HL-60 (cell line): ENCODE results near the gene TBX5.

Experiments
- DNase-seq, 2 experiments: peaks; one replicate each; pipeline ENCODE4 v3.0.0-alpha.2; 2010 to 2020; ENCODE audit warnings: low read depth in 1 of 2, low spot score in 1 of 2
- H3K27ac ChIP-seq: fragments of 250-450 bp; sonication (Bioruptor Pico); replicated peaks from 2 replicates; pipeline ENCODE4 v1.5.1; 2020; ENCODE audit warnings: mild to moderate bottlenecking, moderate library complexity
- H3K27me3 ChIP-seq: fragments of 250-450 bp; sonication (Bioruptor Pico); 2 replicates; pipeline ENCODE4 v1.5.1; 2021; ENCODE audit warnings: mild to moderate bottlenecking, moderate library complexity; ENCODE audit not compliant: insufficient read depth, poor library complexity, severe bottlenecking
- H3K4me3 ChIP-seq: replicated peaks from 2 replicates; pipeline ENCODE4 v1.5.1; 2011; ENCODE audit warnings: mild to moderate bottlenecking, control low read depth, low read length; ENCODE audit not compliant: insufficient read depth
- CTCF ChIP-seq: IDR thresholded peaks from one replicate; pipeline ENCODE4 v1.5.1; 2011; ENCODE audit warnings: low read length, control low read depth, inconsistent platforms; ENCODE audit not compliant: insufficient read depth
- GABPA ChIP-seq: IDR thresholded peaks from 2 replicates; pipeline ENCODE4 v1.6.1; 2012; ENCODE audit warnings: low read depth
- POLR2AphosphoS5 ChIP-seq: IDR thresholded peaks from 2 replicates; pipeline ENCODE4 v1.6.1; 2012; ENCODE audit warnings: low read depth
- REST ChIP-seq: IDR thresholded peaks from 2 replicates; pipeline ENCODE4 v1.6.1; 2012; ENCODE audit warnings: low read depth; ENCODE audit not compliant: insufficient replicate concordance
- SPI1 ChIP-seq: IDR thresholded peaks from 2 replicates; pipeline ENCODE4 v1.6.1; 2012; ENCODE audit warnings: low read depth, mild to moderate bottlenecking, borderline replicate concordance

The TBX5 gene

GRCh38 chr12:114327765-114328164 is 78.2 kb downstream of the TBX5 start:
- no peak overlapping the region for H3K27ac ChIP-seq
- no peaks in the 10 kb centered on the region for H3K27me3 ChIP-seq
- DNase-seq: no peak
- TF ChIP-seq CTCF (no peak), SPI1 (no peak), REST (no peak), GABPA (no peak), POLR2AphosphoS5 (no peak)
- no peak overlapping the region for H3K4me3 ChIP-seq

DNA sequence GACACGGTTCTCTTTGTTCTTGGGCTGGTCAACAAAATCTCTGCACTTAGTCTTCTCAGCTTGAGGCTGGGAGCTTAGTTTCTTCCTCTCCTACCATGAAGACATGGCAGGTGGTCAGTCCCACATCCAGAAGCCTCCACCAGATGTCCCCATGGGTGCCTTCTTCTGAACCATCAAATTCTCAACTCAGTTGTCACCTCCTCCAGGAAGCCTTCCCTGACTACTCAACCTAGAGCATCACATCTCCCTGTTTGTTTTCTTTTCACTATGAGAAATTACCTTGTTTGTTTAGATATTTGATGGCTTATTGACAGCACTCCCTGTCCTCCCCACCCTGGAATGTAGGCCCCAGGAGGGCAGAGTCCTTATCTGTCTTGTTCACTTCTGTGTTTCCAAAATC is 84.4 kb downstream of the TBX5 start:
- Histone ChIP-seq H3K4me3 (no peak overlapping the region), H3K27me3 (no peaks in the 10 kb centered on the region), H3K27ac (no peak overlapping the region)
- no peak for DNase-seq
- TF ChIP-seq POLR2AphosphoS5 (no peak), SPI1 (no peak), CTCF (no peak), REST (no peak), GABPA (no peak)

GRCh38 chr12:114320968-114321367 is 85.0 kb downstream of the TBX5 start:
- Histone ChIP-seq H3K27ac (no peak overlapping the region), H3K4me3 (no peak overlapping the region), H3K27me3 (no peaks in the 10 kb centered on the region)
- DNase-seq: no peak
- TF ChIP-seq POLR2AphosphoS5: no peak
- TF ChIP-seq GABPA: no peak
- no peak for TF ChIP-seq CTCF
- no peak for TF ChIP-seq SPI1
- TF ChIP-seq REST: no peak
